ENCODE results near the gene DAPK1. TPM values are rescaled to one million over a fixed set of nuclear protein-coding genes. Genes with fewer than 3 reads are reported as not detected.

The DAPK1 gene
- total RNA-seq, 2 donors from 2014 or later: 28.9 to 37.8 TPM

DNA sequence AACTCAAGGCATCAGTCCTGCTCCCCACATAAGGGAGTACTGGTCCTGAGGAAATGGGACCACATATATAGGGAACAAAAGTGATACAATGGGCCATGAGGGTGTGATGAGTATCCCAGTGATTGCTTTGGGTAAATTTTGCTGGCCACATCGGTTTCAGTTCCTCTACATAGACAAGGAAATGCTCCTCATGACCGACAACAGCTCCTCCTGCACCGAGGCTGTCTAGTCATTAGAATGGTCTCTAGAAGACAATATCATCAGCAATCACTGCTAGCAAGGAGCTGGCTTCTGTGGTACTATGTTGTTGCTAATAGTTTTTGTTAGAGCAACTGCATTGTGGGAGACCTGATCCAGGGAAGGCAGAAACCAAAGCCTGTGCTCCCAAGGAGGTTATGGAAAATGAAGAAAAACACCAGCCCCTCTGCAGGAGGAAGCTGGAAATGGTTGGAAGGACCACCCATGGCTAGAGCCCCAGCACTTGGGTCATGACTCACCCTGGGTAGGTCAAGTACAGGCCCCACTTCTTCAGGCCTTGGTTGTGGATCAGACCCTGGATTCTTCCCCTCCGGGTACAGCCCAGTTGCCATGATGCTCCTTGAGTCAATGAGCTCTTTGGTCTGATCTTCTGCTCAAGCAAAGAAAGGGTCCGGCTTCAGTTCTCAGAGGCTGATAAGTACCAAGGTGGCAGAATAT is 224.9 kb downstream of the DAPK1 start:
- DNase-seq (no peak), ATAC-seq (replicated peaks in 1 of 2) (no peak)
- Mint-ChIP-seq H3K27ac (no peak overlapping the region), H3K4me1 (ENCODE audit: low read depth) (peaks cover 12% of the 10 kb centered on the region), H3K36me3 (ENCODE audit: insufficient read depth in 2 of 2) (no peaks in the 10 kb centered on the region), H3K27me3 (ENCODE audit: low read depth) (peaks cover 38% of the 10 kb centered on the region), H3K9me3 (no peaks in the 10 kb centered on the region), H3K4me3 (no peak overlapping the region)

GRCh38 chr9:87725356-87725899 is 227.8 kb downstream of the DAPK1 start:
- no peaks in the 10 kb centered on the region for H3K36me3 Mint-ChIP-seq (ENCODE audit: insufficient read depth in 2 of 2)
- H3K4me3 Mint-ChIP-seq: peak overlapping the region; percentile 90 to 92
- peaks cover 12% of the 10 kb centered on the region for H3K4me1 Mint-ChIP-seq (ENCODE audit: low read depth)
- no peak for DNase-seq
- peaks cover 37% of the 10 kb centered on the region for H3K27me3 Mint-ChIP-seq (ENCODE audit: low read depth)
- no peak for ATAC-seq (replicated peaks in 1 of 2)
- no peaks in the 10 kb centered on the region for H3K9me3 Mint-ChIP-seq
- H3K27ac Mint-ChIP-seq: no peak overlapping the region

- no peak within 1 kb of the TSS for H3K27ac Mint-ChIP-seq
- peak within 1 kb of the TSS; percentile 90 to 92 for H3K4me3 Mint-ChIP-seq
- no peaks in the 10 kb centered on the region for H3K9me3 Mint-ChIP-seq
- DNase-seq (peak; percentile 52 to 53), ATAC-seq (replicated peaks in 1 of 2) (peak; percentile 83)
- peaks cover 0 to 1% of the 10 kb centered on the region in 2 donors for H3K36me3 Mint-ChIP-seq (ENCODE audit: insufficient read depth in 2 of 2)
- peaks cover 31% of the 10 kb centered on the region for H3K27me3 Mint-ChIP-seq (ENCODE audit: low read depth)
- H3K4me1 Mint-ChIP-seq (ENCODE audit: low read depth): peaks cover 12% of the 10 kb centered on the region
Observed at GRCh38 chr9:87725900-87726709, 228.4 kb downstream of the DAPK1 start, which contains the start of gene CTSL. TSS of gene CTSL (plus strand) at chr9:87726119. CDS start at chr9:87727604, 1,485 bp downstream.

DNA sequence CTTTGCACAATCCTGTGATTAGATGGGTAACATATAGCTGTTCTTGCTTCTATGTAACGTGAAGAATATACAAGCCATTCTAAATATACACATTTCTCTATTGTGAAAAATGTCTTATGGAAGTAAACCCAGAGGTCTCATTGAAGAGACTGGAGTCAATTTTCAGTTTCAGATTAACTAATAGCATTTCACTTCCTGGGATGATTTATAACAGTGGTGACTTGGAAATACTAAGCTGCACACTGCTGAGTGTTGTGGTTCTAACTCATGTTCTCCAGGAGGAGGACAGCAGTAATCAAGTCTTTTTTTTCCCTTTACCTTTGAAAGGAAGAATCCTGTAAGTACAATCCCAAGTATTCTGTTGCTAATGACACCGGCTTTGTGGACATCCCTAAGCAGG is 231.6 kb downstream of the DAPK1 start:
- H3K27ac Mint-ChIP-seq: no peak overlapping the region
- no peak overlapping the region for H3K4me3 Mint-ChIP-seq
- H3K36me3 Mint-ChIP-seq (ENCODE audit: insufficient read depth in 2 of 2): peaks cover 0 to 1% of the 10 kb centered on the region in 2 donors
- peaks cover 22% of the 10 kb centered on the region for H3K4me1 Mint-ChIP-seq (ENCODE audit: low read depth)
- DNase-seq: no peak
- ATAC-seq (replicated peaks in 1 of 2): no peak
- H3K9me3 Mint-ChIP-seq: peaks cover 0 to 1% of the 10 kb centered on the region in 2 donors
- peaks cover 39% of the 10 kb centered on the region for H3K27me3 Mint-ChIP-seq (ENCODE audit: low read depth)

GRCh38 chr9:87731321-87731720 is 233.7 kb downstream of the DAPK1 start:
- peaks cover 0 to 1% of the 10 kb centered on the region in 2 donors for H3K9me3 Mint-ChIP-seq
- peaks cover 29% of the 10 kb centered on the region for H3K27me3 Mint-ChIP-seq (ENCODE audit: low read depth)
- no peak overlapping the region for H3K27ac Mint-ChIP-seq
- no peak overlapping the region for H3K4me3 Mint-ChIP-seq
- DNase-seq (no peak), ATAC-seq (replicated peaks in 1 of 2) (no peak)
- H3K4me1 Mint-ChIP-seq (ENCODE audit: low read depth): peaks cover 15% of the 10 kb centered on the region
- H3K36me3 Mint-ChIP-seq (ENCODE audit: insufficient read depth in 2 of 2): peaks cover 0 to 1% of the 10 kb centered on the region in 2 donors

DNA sequence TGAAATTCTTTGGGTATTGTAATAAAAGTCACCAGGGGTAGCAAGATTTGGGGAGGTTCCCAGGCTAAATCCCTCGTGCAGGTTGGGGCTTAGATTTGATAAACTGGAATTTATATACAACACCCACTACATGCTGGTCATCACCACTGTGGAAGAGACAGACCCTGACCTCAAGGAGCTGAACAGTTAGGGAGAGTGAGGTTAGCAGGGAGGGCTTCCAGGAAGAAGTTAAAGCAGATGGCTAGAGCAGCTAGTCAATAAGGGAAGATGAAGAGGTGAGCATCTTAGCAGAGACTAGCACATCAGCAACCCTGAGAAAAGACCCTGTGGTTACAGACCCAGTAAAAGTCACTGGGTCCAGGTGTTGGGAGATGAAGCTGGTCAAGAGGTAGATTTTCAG is 234.7 kb downstream of the DAPK1 start:
- DNase-seq: no peak
- H3K4me3 Mint-ChIP-seq: no peak overlapping the region
- peaks cover 0 to 1% of the 10 kb centered on the region in 2 donors for H3K36me3 Mint-ChIP-seq (ENCODE audit: insufficient read depth in 2 of 2)
- no peak overlapping the region for H3K27ac Mint-ChIP-seq
- H3K9me3 Mint-ChIP-seq: peaks cover 0 to 1% of the 10 kb centered on the region in 2 donors
- H3K27me3 Mint-ChIP-seq (ENCODE audit: low read depth): peaks cover 35% of the 10 kb centered on the region
- ATAC-seq (replicated peaks in 1 of 2): no peak
- peaks cover 11% of the 10 kb centered on the region for H3K4me1 Mint-ChIP-seq (ENCODE audit: low read depth)

GRCh38 chr9:87732756-87733155 is 235.1 kb downstream of the DAPK1 start:
- ATAC-seq (replicated peaks in 1 of 2) (no peak), DNase-seq (no peak)
- Mint-ChIP-seq H3K27me3 (ENCODE audit: low read depth) (peaks cover 32% of the 10 kb centered on the region), H3K27ac (no peak overlapping the region), H3K9me3 (peaks cover 0 to 1% of the 10 kb centered on the region in 2 donors), H3K4me3 (no peak overlapping the region), H3K4me1 (ENCODE audit: low read depth) (peaks cover 11% of the 10 kb centered on the region), H3K36me3 (ENCODE audit: insufficient read depth in 2 of 2) (peaks cover 0 to 1% of the 10 kb centered on the region in 2 donors)

DNA sequence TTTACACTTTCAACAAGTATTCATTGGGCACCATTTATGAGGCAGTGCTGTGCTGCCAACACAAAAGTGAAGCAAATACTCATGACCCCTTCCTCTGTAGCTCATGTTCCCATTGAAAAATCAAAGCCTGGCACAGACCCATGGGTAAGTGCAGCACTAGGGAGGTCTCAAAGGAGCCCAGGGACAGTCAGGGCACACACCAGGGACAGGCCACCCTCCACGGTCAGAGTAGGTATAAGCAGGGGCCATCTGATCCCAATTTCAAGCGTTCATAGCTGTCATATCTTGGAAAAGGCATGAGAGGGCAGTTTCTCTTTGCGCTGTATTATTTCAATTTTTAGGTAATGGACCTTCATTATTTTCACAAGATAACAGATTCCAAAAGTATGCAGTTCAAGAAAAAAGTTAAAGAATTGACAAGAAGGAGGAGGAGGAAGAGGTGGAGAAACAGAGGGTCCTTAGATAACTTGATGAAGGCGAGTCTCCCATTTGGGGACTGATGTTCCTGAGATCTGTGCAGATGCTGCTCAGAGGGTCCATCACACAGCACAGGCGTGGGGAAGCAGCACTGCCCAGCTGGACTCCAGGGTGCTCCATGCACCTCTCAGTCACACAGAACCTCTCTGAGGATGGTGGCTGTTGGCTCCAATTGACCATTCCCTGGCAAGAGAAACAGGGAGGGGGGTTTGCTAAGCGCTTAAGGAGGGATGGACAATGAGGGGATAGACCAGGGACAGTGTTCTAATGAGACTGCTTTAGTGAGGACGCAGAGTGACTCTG is 235.8 kb downstream of the DAPK1 start:
- Mint-ChIP-seq H3K27ac (no peak overlapping the region), H3K27me3 (ENCODE audit: low read depth) (peaks cover 31% of the 10 kb centered on the region), H3K4me1 (ENCODE audit: low read depth) (peaks cover 11% of the 10 kb centered on the region), H3K4me3 (no peak overlapping the region), H3K36me3 (ENCODE audit: insufficient read depth in 2 of 2) (peaks cover 0 to 1% of the 10 kb centered on the region in 2 donors), H3K9me3 (peaks cover 1 to 2% of the 10 kb centered on the region in 2 donors)
- no peak for ATAC-seq (replicated peaks in 1 of 2)
- DNase-seq: no peak

GRCh38 chr9:87734106-87734505 is 236.4 kb downstream of the DAPK1 start:
- ATAC-seq (replicated peaks in 1 of 2) (no peak), DNase-seq (no peak)
- Mint-ChIP-seq H3K4me3 (no peak overlapping the region), H3K27me3 (ENCODE audit: low read depth) (peaks cover 32% of the 10 kb centered on the region), H3K4me1 (ENCODE audit: low read depth) (peaks cover 11% of the 10 kb centered on the region), H3K36me3 (ENCODE audit: insufficient read depth in 2 of 2) (peaks cover 0 to 1% of the 10 kb centered on the region in 2 donors), H3K9me3 (peaks cover 1 to 2% of the 10 kb centered on the region in 2 donors), H3K27ac (no peak overlapping the region)

GRCh38 chr9:87739546-87739945 is 241.9 kb downstream of the DAPK1 start:
- H3K27me3 Mint-ChIP-seq (ENCODE audit: low read depth): peaks cover 51% of the 10 kb centered on the region
- H3K36me3 Mint-ChIP-seq (ENCODE audit: insufficient read depth in 2 of 2): no peaks in the 10 kb centered on the region
- no peak overlapping the region for H3K4me3 Mint-ChIP-seq
- no peak for DNase-seq
- no peaks in the 10 kb centered on the region for H3K4me1 Mint-ChIP-seq (ENCODE audit: low read depth)
- H3K27ac Mint-ChIP-seq: no peak overlapping the region
- ATAC-seq (replicated peaks in 1 of 2): no peak
- peaks cover 0 to 4% of the 10 kb centered on the region in 2 donors for H3K9me3 Mint-ChIP-seq

- Mint-ChIP-seq H3K36me3 (ENCODE audit: insufficient read depth in 2 of 2) (no peaks in the 10 kb centered on the region), H3K27ac (no peak overlapping the region), H3K4me1 (ENCODE audit: low read depth) (no peaks in the 10 kb centered on the region), H3K27me3 (ENCODE audit: low read depth) (peaks cover 50% of the 10 kb centered on the region), H3K4me3 (no peak overlapping the region), H3K9me3 (peaks cover 0 to 4% of the 10 kb centered on the region in 2 donors)
- no peak for ATAC-seq (replicated peaks in 1 of 2)
- DNase-seq: no peak
Observed at GRCh38 chr9:87740209-87740608, 242.5 kb downstream of the DAPK1 start.

DNA sequence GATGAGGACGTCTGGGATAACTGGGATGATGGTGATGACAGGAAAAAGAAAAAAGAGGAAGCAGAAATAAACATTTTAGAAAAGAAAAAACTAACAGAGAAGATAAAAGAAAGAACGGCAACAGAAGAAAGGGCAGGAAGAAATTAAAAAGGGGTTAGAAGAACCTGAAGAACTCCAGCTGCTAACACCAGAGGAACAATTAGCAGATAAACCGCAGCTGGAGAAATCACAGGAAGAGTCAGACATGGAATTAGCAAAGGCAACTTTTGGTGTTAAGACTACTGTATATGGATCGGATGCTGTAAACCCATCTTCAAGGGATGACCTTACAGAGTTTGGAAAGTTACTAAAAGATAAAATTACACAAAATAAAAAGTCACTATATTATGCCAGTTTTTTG is 243.7 kb downstream of the DAPK1 start:
- DNase-seq (no peak), ATAC-seq (replicated peaks in 1 of 2) (no peak)
- H3K27me3 Mint-ChIP-seq (ENCODE audit: low read depth): peaks cover 46% of the 10 kb centered on the region
- H3K27ac Mint-ChIP-seq: no peak overlapping the region
- H3K4me3 Mint-ChIP-seq: no peak overlapping the region
- H3K9me3 Mint-ChIP-seq: peaks cover 0 to 4% of the 10 kb centered on the region in 2 donors
- no peaks in the 10 kb centered on the region for H3K36me3 Mint-ChIP-seq (ENCODE audit: insufficient read depth in 2 of 2)
- no peaks in the 10 kb centered on the region for H3K4me1 Mint-ChIP-seq (ENCODE audit: low read depth)
